Mammary epithelial cell (primary cell): ENCODE results near the gene RNU1-3.

Experiments
- EZH2 ChIP-seq: IDR thresholded peaks from 2 replicates; pipeline ENCODE4 v1.6.1; 2012; ENCODE audit warnings: low read length, inconsistent platforms, borderline replicate concordance
- TF ChIP-seq, protein P1 (sequence below), 2 donors: IDR thresholded peaks in 1 of 2; conservative IDR thresholded peaks in 1 of 2; 2 replicates each; pipeline ENCODE4 v1.5.1; 2011 to 2012; ENCODE audit warnings: inconsistent platforms in 2 of 2, low read length in 2 of 2, mild to moderate bottlenecking in 2 of 2, control low read depth in 1 of 2, low read depth in 1 of 2; ENCODE audit not compliant: insufficient read depth in 1 of 2; ENCODE audit errors: extremely low read depth in 1 of 2

DNA sequence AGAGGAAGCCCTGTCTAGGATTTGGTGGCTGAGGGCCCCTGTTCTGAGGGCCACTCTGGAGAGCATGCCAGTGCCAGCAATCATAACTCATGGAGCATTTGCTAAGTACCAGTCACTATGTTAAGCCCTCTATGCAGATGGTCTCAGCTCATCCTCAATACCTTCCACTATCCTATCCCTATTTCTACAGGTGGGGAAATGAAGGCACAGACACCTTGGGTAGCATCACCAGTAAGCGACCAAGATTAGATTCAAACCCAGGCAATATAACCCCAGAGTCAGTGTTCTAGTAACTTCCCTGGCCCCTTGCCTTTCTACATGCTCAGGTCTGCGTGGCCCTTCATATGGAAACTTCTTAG, 45.5 kb downstream of the RNU1-3 start:
- TF ChIP-seq, protein P1, sequence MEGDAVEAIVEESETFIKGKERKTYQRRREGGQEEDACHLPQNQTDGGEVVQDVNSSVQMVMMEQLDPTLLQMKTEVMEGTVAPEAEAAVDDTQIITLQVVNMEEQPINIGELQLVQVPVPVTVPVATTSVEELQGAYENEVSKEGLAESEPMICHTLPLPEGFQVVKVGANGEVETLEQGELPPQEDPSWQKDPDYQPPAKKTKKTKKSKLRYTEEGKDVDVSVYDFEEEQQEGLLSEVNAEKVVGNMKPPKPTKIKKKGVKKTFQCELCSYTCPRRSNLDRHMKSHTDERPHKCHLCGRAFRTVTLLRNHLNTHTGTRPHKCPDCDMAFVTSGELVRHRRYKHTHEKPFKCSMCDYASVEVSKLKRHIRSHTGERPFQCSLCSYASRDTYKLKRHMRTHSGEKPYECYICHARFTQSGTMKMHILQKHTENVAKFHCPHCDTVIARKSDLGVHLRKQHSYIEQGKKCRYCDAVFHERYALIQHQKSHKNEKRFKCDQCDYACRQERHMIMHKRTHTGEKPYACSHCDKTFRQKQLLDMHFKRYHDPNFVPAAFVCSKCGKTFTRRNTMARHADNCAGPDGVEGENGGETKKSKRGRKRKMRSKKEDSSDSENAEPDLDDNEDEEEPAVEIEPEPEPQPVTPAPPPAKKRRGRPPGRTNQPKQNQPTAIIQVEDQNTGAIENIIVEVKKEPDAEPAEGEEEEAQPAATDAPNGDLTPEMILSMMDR (conservative IDR thresholded peaks at IDR 0.05 in 1 of 2, IDR thresholded peaks at IDR 0.05 in 1 of 2; ENCODE audit: extremely low read depth in 1 of 2, insufficient read depth in 1 of 2, low read depth in 1 of 2, low read length in 2 of 2), result no peak
- TF ChIP-seq EZH2, result peak; percentile 66
